ENCODE results near the gene PHACTR4.
A peak's percentile ranks its signal among the peaks of the same experiment; 100 is the strongest.
"Not testable (repeated sequence)": the region's sequence is repeated elsewhere in the genome, so short reads cannot be mapped to it uniquely, and the experiment has no call there.

The PHACTR4 gene

DNA sequence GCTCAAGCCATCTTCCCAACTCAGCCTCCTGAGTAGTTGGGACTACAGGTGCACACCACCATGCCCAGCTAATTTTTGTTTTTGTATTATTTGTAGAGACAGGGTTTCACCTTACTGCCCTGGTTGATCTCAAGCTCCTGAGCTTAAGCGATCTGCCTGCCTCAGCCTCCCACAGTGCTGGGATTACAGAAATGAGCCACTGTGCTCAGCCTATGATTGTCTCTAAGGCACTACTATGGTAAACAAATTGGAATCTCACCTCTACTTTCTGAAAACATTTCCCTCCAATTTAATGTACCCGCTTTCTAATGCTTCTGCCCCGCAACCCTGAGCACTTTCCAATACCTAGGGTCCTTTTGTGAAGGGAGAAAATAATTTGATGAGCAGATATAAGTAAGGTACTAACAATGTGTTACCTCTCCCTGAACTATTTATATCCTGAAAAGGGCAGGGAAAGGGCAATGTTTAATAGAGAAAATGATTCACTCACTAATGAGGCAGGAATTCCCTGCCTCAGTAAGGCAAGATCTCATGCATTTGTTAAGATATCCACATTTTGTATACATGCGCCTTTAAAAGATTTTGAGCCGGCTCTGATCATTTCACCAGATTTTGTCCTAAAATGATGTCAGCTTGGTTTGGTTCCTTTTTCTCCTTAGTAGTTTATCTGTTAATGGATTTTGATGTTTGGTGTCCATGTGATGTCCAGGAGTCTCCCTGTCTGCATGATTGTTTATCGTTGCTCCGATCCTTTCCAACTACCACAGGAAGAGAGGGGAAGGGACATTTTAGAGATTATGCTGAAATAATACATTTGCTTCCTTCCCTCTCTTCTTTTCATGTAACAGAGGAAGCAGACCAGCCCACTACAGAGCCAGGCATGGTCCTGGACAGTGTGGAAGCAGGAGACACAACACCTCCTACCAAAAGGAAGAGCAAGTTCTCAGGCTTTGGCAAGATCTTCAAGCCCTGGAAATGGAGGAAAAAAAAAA is 89.0 kb downstream of the PHACTR4 start:
- H3K9ac ChIP-seq (ENCODE audit: low read length), result no peak overlapping the region
- no peak overlapping the region for H2BK12ac ChIP-seq (ENCODE audit: low read length in 2 of 2)

DNA sequence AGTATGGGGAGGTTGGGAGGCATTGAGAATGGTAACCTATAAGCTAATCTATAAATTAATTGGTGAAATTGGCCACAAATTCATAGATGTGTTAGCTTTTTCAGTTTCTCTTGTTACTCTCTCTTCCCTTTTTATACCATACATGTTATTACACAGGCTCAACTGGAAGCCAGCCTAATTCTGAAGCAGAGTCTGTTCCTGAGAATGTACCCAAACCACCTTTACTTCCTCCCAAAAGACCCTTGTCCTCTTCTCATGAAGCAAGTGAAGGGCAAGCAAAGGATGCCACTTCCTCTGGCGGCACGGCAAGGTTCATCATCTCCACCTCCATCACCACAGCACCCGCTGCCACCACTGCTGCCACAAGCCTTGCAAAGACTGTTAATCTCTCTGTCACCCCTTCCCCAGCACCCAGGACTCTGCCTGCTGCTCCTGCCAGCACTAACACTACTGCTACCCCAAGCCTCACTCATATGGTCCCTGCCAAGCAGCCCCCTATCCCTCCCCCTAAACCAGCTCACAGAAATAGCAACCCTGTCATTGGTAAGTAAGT is 96.8 kb downstream of the PHACTR4 start:
- no peak overlapping the region for H3K18ac ChIP-seq (ENCODE audit: low read depth in 1 of 2, low read length in 2 of 2)
- H2BK120ac ChIP-seq (ENCODE audit: low read depth, low read length), result no peak overlapping the region
- H2BK5ac ChIP-seq (ENCODE audit: low read depth, low read length, poor library complexity, severe bottlenecking), result no peak overlapping the region
- H3K4me1 ChIP-seq (ENCODE audit: control insufficient read depth, insufficient read depth, low read depth, low read length), result no peaks in the 10 kb centered on the region
- no peak overlapping the region for H3K9ac ChIP-seq (ENCODE audit: low read length)
- no peak overlapping the region for H3K4me2 ChIP-seq (ENCODE audit: low read length, poor library complexity, severe bottlenecking)
- H2AFZ ChIP-seq (ENCODE audit: low read depth, low read length), result no peak overlapping the region
- no peak overlapping the region for H3K14ac ChIP-seq (ENCODE audit: low read length in 2 of 2)
- no peak overlapping the region for H4K91ac ChIP-seq (ENCODE audit: low read length)
- H3K79me1 ChIP-seq (replicated peaks; ENCODE audit: low read length, poor library complexity, severe bottlenecking), result peaks cover 15% of the 10 kb centered on the region
- H3K27me3 ChIP-seq (ENCODE audit: control insufficient read depth in 1 of 2, insufficient read depth in 1 of 2, low read length in 2 of 2), result no peaks in the 10 kb centered on the region
- no peak overlapping the region for H3K4me3 ChIP-seq (ENCODE audit: insufficient read depth in 1 of 2, low read depth in 1 of 2, low read length in 2 of 2)
- DNase-seq, result no peak
- H3K9me3 ChIP-seq (ENCODE audit: control insufficient read depth, low read length), result no peaks in the 10 kb centered on the region
- H2BK12ac ChIP-seq (ENCODE audit: low read length in 2 of 2), result no peak overlapping the region
- no peak overlapping the region for H4K8ac ChIP-seq (ENCODE audit: low read length)
- no peak overlapping the region for H3K4ac ChIP-seq (ENCODE audit: low read depth in 1 of 2, low read length in 2 of 2)
- no peak overlapping the region for H2BK15ac ChIP-seq (ENCODE audit: low read depth, poor library complexity, severe bottlenecking)
- no peak overlapping the region for H2AK5ac ChIP-seq (ENCODE audit: low read length, severe bottlenecking)
- H3K27ac ChIP-seq (ENCODE audit: low read length, poor library complexity, severe bottlenecking), result no peak overlapping the region
- peaks cover 28 to 38% of the 10 kb centered on the region in 2 experiments for H3K36me3 ChIP-seq (ENCODE audit: control insufficient read depth in 1 of 2, insufficient read depth in 2 of 2, low read depth in 1 of 2, low read length in 2 of 2)
- H3K23ac ChIP-seq (ENCODE audit: low read length in 2 of 2), result no peak overlapping the region
- WGBS, result 81% methylated on average over 3 of the region's 3 CpGs

More for the DNA sequence above, 89.0 kb downstream of the PHACTR4 start:
- no peak overlapping the region for H2BK120ac ChIP-seq (ENCODE audit: low read depth, low read length)
- 97% methylated on average over 3 of the region's 7 CpGs for WGBS
- peaks cover 5% of the 10 kb centered on the region for H3K4me1 ChIP-seq (ENCODE audit: control insufficient read depth, insufficient read depth, low read depth, low read length)
- no peak overlapping the region for H3K4me2 ChIP-seq (ENCODE audit: low read length, poor library complexity, severe bottlenecking)
- H3K4me3 ChIP-seq (ENCODE audit: insufficient read depth in 1 of 2, low read depth in 1 of 2, low read length in 2 of 2), result no peak overlapping the region
- no peak overlapping the region for H2AK5ac ChIP-seq (ENCODE audit: low read length, severe bottlenecking)
- H3K27me3 ChIP-seq (ENCODE audit: control insufficient read depth in 1 of 2, insufficient read depth in 1 of 2, low read length in 2 of 2), result no peaks in the 10 kb centered on the region
- no peak overlapping the region for H3K14ac ChIP-seq (ENCODE audit: low read length in 2 of 2)
- no peak overlapping the region for H4K8ac ChIP-seq (ENCODE audit: low read length)
- H3K23ac ChIP-seq (ENCODE audit: low read length in 2 of 2), result no peak overlapping the region
- no peaks in the 10 kb centered on the region for H3K9me3 ChIP-seq (ENCODE audit: control insufficient read depth, low read length)
- no peak overlapping the region for H2BK15ac ChIP-seq (ENCODE audit: low read depth, poor library complexity, severe bottlenecking)
- DNase-seq, result peak; percentile 33
- no peak overlapping the region for H3K4ac ChIP-seq (ENCODE audit: low read depth in 1 of 2, low read length in 2 of 2)
- H4K91ac ChIP-seq (ENCODE audit: low read length), result no peak overlapping the region
- no peak overlapping the region for H2AFZ ChIP-seq (ENCODE audit: low read depth, low read length)
- peak overlapping the region in 1 of 2 experiments; percentile 37 for H3K18ac ChIP-seq (ENCODE audit: low read depth in 1 of 2, low read length in 2 of 2)
- peaks cover 8% of the 10 kb centered on the region in 2 experiments for H3K36me3 ChIP-seq (ENCODE audit: control insufficient read depth in 1 of 2, insufficient read depth in 2 of 2, low read depth in 1 of 2, low read length in 2 of 2)
- H3K79me1 ChIP-seq (replicated peaks; ENCODE audit: low read length, poor library complexity, severe bottlenecking), result peaks cover 26% of the 10 kb centered on the region
- no peak overlapping the region for H3K27ac ChIP-seq (ENCODE audit: low read length, poor library complexity, severe bottlenecking)
- H2BK5ac ChIP-seq (ENCODE audit: low read depth, low read length, poor library complexity, severe bottlenecking), result no peak overlapping the region

DNA sequence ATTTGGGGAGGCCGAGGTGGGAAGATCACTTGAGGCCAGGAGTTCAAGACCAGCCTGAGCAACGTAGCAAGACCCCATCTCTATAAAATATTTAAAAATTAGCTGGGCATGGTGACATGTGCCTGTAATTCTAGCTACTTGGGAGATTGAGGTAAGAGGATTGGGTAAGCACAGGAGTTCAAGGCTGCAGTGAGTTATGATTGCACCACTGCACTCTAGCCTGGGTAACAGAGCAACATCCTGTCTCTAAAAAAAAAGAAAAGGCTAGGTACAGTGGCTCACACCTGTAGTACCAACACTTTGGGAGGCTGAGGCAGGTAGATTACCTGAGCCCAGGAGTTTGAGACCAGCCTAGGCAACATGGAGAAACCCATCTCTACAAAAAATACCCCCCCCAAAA is 100.6 kb downstream of the PHACTR4 start:
- no CpG with 5 or more reads among the region's 2 CpGs for WGBS
- no peak overlapping the region for H3K4ac ChIP-seq (ENCODE audit: low read depth in 1 of 2, low read length in 2 of 2)
- H4K91ac ChIP-seq (ENCODE audit: low read length), result no peak overlapping the region
- H2BK15ac ChIP-seq (ENCODE audit: low read depth, poor library complexity, severe bottlenecking), result no peak overlapping the region
- H4K8ac ChIP-seq (ENCODE audit: low read length), result no peak overlapping the region
- no peak overlapping the region for H3K4me2 ChIP-seq (ENCODE audit: low read length, poor library complexity, severe bottlenecking)
- peaks cover 38 to 42% of the 10 kb centered on the region in 2 experiments for H3K36me3 ChIP-seq (ENCODE audit: control insufficient read depth in 1 of 2, insufficient read depth in 2 of 2, low read depth in 1 of 2, low read length in 2 of 2)
- H2AK5ac ChIP-seq (ENCODE audit: low read length, severe bottlenecking), result no peak overlapping the region
- no peak overlapping the region for H2AFZ ChIP-seq (ENCODE audit: low read depth, low read length)
- H3K14ac ChIP-seq (ENCODE audit: low read length in 2 of 2), result no peak overlapping the region
- H3K27ac ChIP-seq (ENCODE audit: low read length, poor library complexity, severe bottlenecking), result no peak overlapping the region
- peaks cover 17% of the 10 kb centered on the region for H3K79me1 ChIP-seq (replicated peaks; ENCODE audit: low read length, poor library complexity, severe bottlenecking)
- H3K27me3 ChIP-seq (ENCODE audit: control insufficient read depth in 1 of 2, insufficient read depth in 1 of 2, low read length in 2 of 2), result no peaks in the 10 kb centered on the region
- no peak overlapping the region for H2BK120ac ChIP-seq (ENCODE audit: low read depth, low read length)
- no peak overlapping the region for H3K9ac ChIP-seq (ENCODE audit: low read length)
- DNase-seq, result no peak
- no peaks in the 10 kb centered on the region for H3K9me3 ChIP-seq (ENCODE audit: control insufficient read depth, low read length)
- H3K4me1 ChIP-seq (ENCODE audit: control insufficient read depth, insufficient read depth, low read depth, low read length), result no peaks in the 10 kb centered on the region
- H2BK12ac ChIP-seq (ENCODE audit: low read length in 2 of 2), result no peak overlapping the region
- H3K4me3 ChIP-seq (ENCODE audit: insufficient read depth in 1 of 2, low read depth in 1 of 2, low read length in 2 of 2), result no peak overlapping the region
- H3K18ac ChIP-seq (ENCODE audit: low read depth in 1 of 2, low read length in 2 of 2), result no peak overlapping the region
- no peak overlapping the region for H2BK5ac ChIP-seq (ENCODE audit: low read depth, low read length, poor library complexity, severe bottlenecking)
- H3K23ac ChIP-seq (ENCODE audit: low read length in 2 of 2), result no peak overlapping the region

DNA sequence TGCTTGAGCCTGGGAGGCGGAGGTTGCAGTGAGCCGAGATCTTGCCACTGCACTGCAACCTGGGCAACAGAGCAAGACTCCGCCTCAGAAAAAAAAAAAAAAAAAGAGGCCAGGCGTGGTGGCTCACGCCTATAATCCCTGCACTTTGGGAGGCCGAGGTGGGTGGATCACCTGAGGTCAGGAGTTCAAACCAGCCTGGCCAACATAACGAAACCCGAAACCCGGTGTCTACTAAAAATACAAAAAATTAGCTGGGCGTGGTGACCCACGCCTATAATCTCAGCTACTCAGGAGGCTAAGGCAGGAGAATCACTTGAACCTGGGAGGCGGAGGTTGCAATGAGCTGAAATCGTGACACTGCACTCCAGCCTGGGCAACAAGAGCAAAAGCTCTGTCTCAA is 110.0 kb downstream of the PHACTR4 start:
- H2BK15ac ChIP-seq (ENCODE audit: low read depth, poor library complexity, severe bottlenecking); H2BK5ac ChIP-seq (ENCODE audit: low read depth, low read length, poor library complexity, severe bottlenecking); H2BK12ac ChIP-seq (ENCODE audit: low read length in 2 of 2); DNase-seq; H4K8ac ChIP-seq (ENCODE audit: low read length); H2AFZ ChIP-seq (ENCODE audit: low read depth, low read length); H3K27ac ChIP-seq (ENCODE audit: low read length, poor library complexity, severe bottlenecking); H3K4me3 ChIP-seq (ENCODE audit: insufficient read depth in 1 of 2, low read depth in 1 of 2, low read length in 2 of 2); H3K4ac ChIP-seq (ENCODE audit: low read depth in 1 of 2, low read length in 2 of 2); H3K14ac ChIP-seq (ENCODE audit: low read length in 2 of 2); H3K27me3 ChIP-seq (ENCODE audit: control insufficient read depth in 1 of 2, insufficient read depth in 1 of 2, low read length in 2 of 2); H3K4me2 ChIP-seq (ENCODE audit: low read length, poor library complexity, severe bottlenecking); H3K18ac ChIP-seq (ENCODE audit: low read depth in 1 of 2, low read length in 2 of 2); H3K23ac ChIP-seq (ENCODE audit: low read length in 2 of 2); H2BK120ac ChIP-seq (ENCODE audit: low read depth, low read length); H2AK5ac ChIP-seq (ENCODE audit: low read length, severe bottlenecking); H3K9ac ChIP-seq (ENCODE audit: low read length); H3K4me1 ChIP-seq (ENCODE audit: control insufficient read depth, insufficient read depth, low read depth, low read length); H4K91ac ChIP-seq (ENCODE audit: low read length); H3K9me3 ChIP-seq (ENCODE audit: control insufficient read depth, low read length): not testable (repeated sequence)
- over 99% methylated on average over 13 of the region's 13 CpGs for WGBS
- Histone ChIP-seq H3K36me3 (ENCODE audit: control insufficient read depth in 1 of 2, insufficient read depth in 2 of 2, low read depth in 1 of 2, low read length in 2 of 2) (peaks cover 47 to 53% of the 10 kb centered on the region in 2 experiments), H3K79me1 (replicated peaks; ENCODE audit: low read length, poor library complexity, severe bottlenecking) (peaks cover 17% of the 10 kb centered on the region)

Data from mesenchymal stem cell (in vitro differentiated cells and primary cell).